Body of pancreas (tissue), 4 donors: ENCODE data around the gene GRID1. TPM values are rescaled to one million over a fixed set of nuclear protein-coding genes. Genes with fewer than 3 reads are reported as not detected.

ENCODE experiments used
- ATAC-seq: fragments of 150-250 bp; one replicate; pipeline ENCODE4 v1.9.1; 2016
- DNase-seq, 4 donors: peaks; one replicate each; pipeline ENCODE4 v3.0.0-alpha.2; 2019
- H3K27ac ChIP-seq, 4 donors: fragments of 200-600 bp; sonication (generic); 1 replicate in 3 of 4; 2 replicates in 1 of 4; pipeline versions ENCODE4 v1.5.1 to v1.6.1; 2016 to 2019; ENCODE audit warnings: mild to moderate bottlenecking in 1 of 4, mixed read lengths in 1 of 4, moderate library complexity in 1 of 4
- H3K27me3 ChIP-seq, 2 donors: fragments of 200-600 bp; sonication (generic); one replicate each; pipeline ENCODE4 v1.6.0; 2016; ENCODE audit warnings: mild to moderate bottlenecking in 1 of 2
- H3K36me3 ChIP-seq, 2 donors: fragments of 200-600 bp; sonication (generic); replicated peaks in 1 of 2; 2 replicates each; pipeline ENCODE4 v1.5.1; 2016; ENCODE audit warnings: low read depth in 2 of 2; ENCODE audit not compliant: insufficient read depth in 1 of 2
- H3K4me1 ChIP-seq: fragments of 200-600 bp; sonication (generic); one replicate; pipeline ENCODE4 v1.6.0; 2016
- H3K4me3 ChIP-seq, 2 donors: fragments of 200-600 bp; sonication (generic); 1 replicate in 1 of 2; 2 replicates in 1 of 2; pipeline ENCODE4 v1.5.1; 2016 to 2019
- H3K9me3 ChIP-seq, 3 donors: fragments of 200-600 bp; sonication (generic); 1 replicate in 2 of 3; 2 replicates in 1 of 3; pipeline ENCODE4 v1.5.1; 2016
- CTCF ChIP-seq, 7 experiments: fragments of 450-650 bp in 4 of 7; fragments of 200-600 bp in 3 of 7; sonication (generic) in 3 of 7; IDR thresholded peaks; one replicate each; pipeline ENCODE4 v1.5.1; 2016 to 2019; ENCODE audit warnings: antibody characterized with exemption in 7 of 7
- POLR2A ChIP-seq, 3 donors: fragments of 450-650 bp; IDR thresholded peaks; one replicate each; pipeline ENCODE4 v1.6.1; 2016; ENCODE audit warnings: antibody characterized with exemption in 3 of 3, mild to moderate bottlenecking in 2 of 3
- WGBS, 2 donors: methylation state at CpG; one replicate each; pipeline ENCODE4 v1.1.5; 2017; 5-methylcytosine and 5-hydroxymethylcytosine counted together
- intact Hi-C: fragments of 100-400 bp; cut with DNase I; formaldehyde crosslinking; loops from one replicate; pipeline ENCODE4 v1.15.1; 2023
- total RNA-seq, 2 donors: library from RNA; depleted of rRNA; stranded (reverse); fragments of >200 nt; gene quantifications; one replicate each; pipeline ENCODE4 v1.1.0, GENCODE V29; 2016

GRID1 gene
- total RNA-seq, 2 donors from 2014 or later = 1.0 to 1.6 TPM

DNA sequence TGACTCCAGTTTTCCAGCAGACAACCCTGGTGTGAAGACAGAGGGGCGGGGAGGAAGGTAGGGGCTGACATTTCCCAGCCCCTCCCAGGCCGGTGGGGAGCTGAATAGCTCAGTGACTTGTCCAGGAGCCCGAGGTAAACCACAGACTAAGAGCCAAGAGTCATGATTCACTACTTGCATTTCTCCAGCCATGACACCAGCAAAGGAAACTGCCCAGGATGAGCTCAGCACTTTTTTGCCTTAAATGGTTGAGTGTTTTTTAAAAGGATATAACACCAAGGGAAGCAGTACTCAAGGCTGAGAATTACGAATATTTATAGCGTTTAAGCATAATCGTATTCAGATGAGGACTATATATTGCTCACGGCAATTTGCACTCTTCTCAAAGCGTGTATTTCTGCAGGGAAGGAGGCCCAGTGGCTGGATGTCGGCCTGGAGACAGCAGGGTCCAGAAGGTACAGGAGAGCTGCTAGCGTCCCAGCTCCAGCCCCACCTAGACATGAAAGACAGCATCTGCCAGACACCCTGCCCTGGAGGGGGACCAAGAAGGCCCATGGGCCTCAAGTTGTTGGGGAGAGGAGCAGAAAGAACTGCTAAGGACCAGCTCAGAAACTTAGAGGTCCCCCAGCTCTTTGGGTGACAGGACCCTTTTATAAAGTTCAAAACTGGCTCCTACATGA is 141.4 kb downstream of the GRID1 start:
- TF ChIP-seq CTCF (IDR thresholded peaks at IDR 0.05) (no peak), POLR2A (IDR thresholded peaks at IDR 0.05) (no peak)
- Histone ChIP-seq H3K9me3 (no peaks in the 10 kb centered on the region), H3K27ac (no peak overlapping the region), H3K4me1 (no peaks in the 10 kb centered on the region), H3K4me3 (no peak overlapping the region), H3K27me3 (no peaks in the 10 kb centered on the region), H3K36me3 (no peaks in the 10 kb centered on the region)
- intact Hi-C loops = no loop called here
- no peak for ATAC-seq
- DNase-seq = no peak
- WGBS, 2 donors = 56 to 59% methylated on average over 9 to 10 of the region's 10 CpGs

- intact Hi-C loops = no loop called here
- TF ChIP-seq POLR2A (IDR thresholded peaks at IDR 0.05) (no peak), CTCF (IDR thresholded peaks at IDR 0.05) (no peak)
- no peak overlapping the region for H3K27ac ChIP-seq
- H3K4me3 ChIP-seq = no peak overlapping the region
- ATAC-seq (no peak), DNase-seq (no peak)
- no peaks in the 10 kb centered on the region for H3K36me3 ChIP-seq
- no peaks in the 10 kb centered on the region for H3K27me3 ChIP-seq
- 51 to 68% methylated on average over 8 of the region's 8 CpGs for WGBS, 2 donors
- H3K4me1 ChIP-seq = no peaks in the 10 kb centered on the region
- no peaks in the 10 kb centered on the region for H3K9me3 ChIP-seq
Measured at GRCh38 chr10:86224354-86225102, 142.1 kb downstream of the GRID1 start.

DNA sequence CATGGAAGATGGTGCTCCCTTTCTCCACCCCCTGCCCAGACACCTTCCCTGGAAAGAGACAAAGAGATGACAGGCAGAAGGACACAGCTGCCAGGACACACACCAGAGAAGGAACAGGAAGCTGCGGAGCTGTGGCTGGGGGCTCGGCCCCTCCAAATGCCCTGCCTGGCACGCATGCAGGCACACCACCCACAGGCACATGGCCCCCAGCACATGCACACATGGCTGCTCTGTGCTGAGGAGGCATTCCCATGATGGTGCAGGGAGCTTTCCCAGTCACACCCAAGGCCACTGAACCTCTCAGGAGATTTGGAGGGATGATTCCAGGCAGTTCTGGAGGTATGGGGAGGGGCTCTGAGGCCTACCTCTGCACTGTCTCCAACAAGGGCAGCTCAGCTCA is 143.3 kb downstream of the GRID1 start:
- no peak overlapping the region for H3K4me3 ChIP-seq
- TF ChIP-seq POLR2A (IDR thresholded peaks at IDR 0.05) = no peak
- TF ChIP-seq CTCF (IDR thresholded peaks at IDR 0.05) = no peak
- intact Hi-C loops = no loop called here
- no peaks in the 10 kb centered on the region for H3K27me3 ChIP-seq
- DNase-seq (no peak), ATAC-seq (no peak)
- WGBS, 2 donors = 55% methylated on average over 3 of the region's 3 CpGs; no CpG with 5 or more reads in 1 of the 2 donors
- H3K27ac ChIP-seq = no peak overlapping the region
- no peaks in the 10 kb centered on the region for H3K4me1 ChIP-seq
- no peaks in the 10 kb centered on the region for H3K9me3 ChIP-seq
- H3K36me3 ChIP-seq = no peaks in the 10 kb centered on the region

GRCh38 chr10:86222687-86223086 is 143.9 kb downstream of the GRID1 start:
- TF ChIP-seq CTCF (IDR thresholded peaks at IDR 0.05) (no peak), POLR2A (IDR thresholded peaks at IDR 0.05) (no peak)
- Histone ChIP-seq H3K27me3 (no peaks in the 10 kb centered on the region), H3K36me3 (no peaks in the 10 kb centered on the region), H3K4me1 (no peaks in the 10 kb centered on the region), H3K4me3 (no peak overlapping the region), H3K27ac (no peak overlapping the region), H3K9me3 (no peaks in the 10 kb centered on the region)
- ATAC-seq = no peak
- WGBS, 2 donors = 75 to 76% methylated on average over 2 to 3 of the region's 3 CpGs
- no peak for DNase-seq
- intact Hi-C loops = no loop called here

DNA sequence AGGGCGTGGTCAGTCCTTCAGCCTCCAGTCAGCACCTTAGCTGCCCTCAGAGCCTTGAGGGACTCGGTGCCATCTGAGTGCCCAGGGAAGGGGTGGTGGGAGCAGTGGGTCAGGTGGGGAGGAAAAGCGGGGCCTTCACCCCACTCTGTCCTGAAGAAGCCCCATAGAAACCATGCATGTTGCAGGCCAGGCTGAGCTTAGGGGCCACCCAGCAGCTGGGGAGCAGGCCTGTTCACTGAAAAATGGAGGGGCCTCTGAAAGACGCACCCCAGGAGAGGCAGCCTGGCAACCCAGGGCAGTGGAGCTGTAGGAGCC is 144.3 kb downstream of the GRID1 start:
- Histone ChIP-seq H3K36me3 (no peaks in the 10 kb centered on the region), H3K4me1 (no peaks in the 10 kb centered on the region), H3K27me3 (no peaks in the 10 kb centered on the region), H3K9me3 (no peaks in the 10 kb centered on the region), H3K4me3 (no peak overlapping the region), H3K27ac (no peak overlapping the region)
- no peak for TF ChIP-seq POLR2A (IDR thresholded peaks at IDR 0.05)
- TF ChIP-seq CTCF (IDR thresholded peaks at IDR 0.05) = no peak
- ATAC-seq (no peak), DNase-seq (no peak)
- intact Hi-C loops = no loop called here
- 50 to 72% methylated on average over 1 to 3 of the region's 4 CpGs for WGBS, 2 donors
